OCI-LY3 (cell line): ENCODE results near the gene TMED1.

Experiments used
- H2AFZ ChIP-seq: fragments of 200-600, 300-600 bp; shearing (Covaris generic); 2 replicates; pipeline ENCODE4 v1.6.0; 2014; ENCODE audit warnings: antibody characterized with exemption, low read depth, low read length
- H3K27ac ChIP-seq: fragments of 200-600, 300-600 bp; sonication (generic); 2 replicates; pipeline ENCODE4 v1.5.1; 2014; ENCODE audit warnings: mild to moderate bottlenecking, low read length, moderate library complexity, mixed read lengths
- H3K27me3 ChIP-seq: fragments of 200-600, 300-600 bp; sonication (generic); 2 replicates; pipeline ENCODE4 v1.6.1; 2014; ENCODE audit warnings: low read depth, low read length, mixed read lengths
- H3K36me3 ChIP-seq: fragments of 200-600, 300-600 bp; sonication (generic); replicated peaks from 2 replicates; pipeline ENCODE3; 2014; ENCODE audit warnings: low read depth, low read length, mixed read lengths
- H3K4me1 ChIP-seq: fragments of 300-600, 200-600 bp; sonication (generic); 2 replicates; pipeline ENCODE4 v1.6.1; 2014; ENCODE audit warnings: low read length, mixed read lengths
- H3K4me2 ChIP-seq: fragments of 200-600, 300-600 bp; sonication (generic); 2 replicates; pipeline ENCODE4 v1.6.1; 2014; ENCODE audit warnings: low read length, mixed read lengths
- H3K4me3 ChIP-seq: fragments of 300-600, 200-600 bp; sonication (generic); 2 replicates; pipeline ENCODE4 v1.5.1; 2014; ENCODE audit warnings: antibody characterized with exemption, mild to moderate bottlenecking, low read length, moderate library complexity
- H3K79me2 ChIP-seq: fragments of 300-600, 200-600 bp; shearing (Covaris generic); 2 replicates; pipeline ENCODE4 v1.6.1; 2014; ENCODE audit warnings: mild to moderate bottlenecking, low read length, mixed read lengths
- H3K9ac ChIP-seq: fragments of 300-600, 200-600 bp; shearing (Covaris generic); 2 replicates; pipeline ENCODE4 v1.6.0; 2014; ENCODE audit warnings: mild to moderate bottlenecking, low read length, moderate library complexity
- H3K9me3 ChIP-seq: fragments of 200-600, 300-600 bp; shearing (Covaris generic); 2 replicates; pipeline ENCODE4 v1.6.1; 2014; ENCODE audit warnings: low read length, mixed read lengths; ENCODE audit not compliant: insufficient read depth
- H4K20me1 ChIP-seq: fragments of 200-600, 300-600 bp; sonication (generic); 2 replicates; pipeline ENCODE4 v1.6.1; 2016; ENCODE audit warnings: low read length, mixed read lengths; ENCODE audit not compliant: insufficient read depth
- EZH2phosphoT487 ChIP-seq: fragments of 200-600 bp; shearing (Covaris generic); IDR thresholded peaks from 2 replicates; pipeline ENCODE4 v1.6.1; 2018; ENCODE audit warnings: antibody characterized with exemption, mixed run types, low read depth
- TF ChIP-seq, protein P1 (sequence below): fragments of 200-600, 300-600 bp; sonication (generic); IDR thresholded peaks from 2 replicates; pipeline ENCODE4 v1.5.1; 2014; ENCODE audit warnings: antibody characterized with exemption, low read length, low read depth

TMED1 gene

DNA sequence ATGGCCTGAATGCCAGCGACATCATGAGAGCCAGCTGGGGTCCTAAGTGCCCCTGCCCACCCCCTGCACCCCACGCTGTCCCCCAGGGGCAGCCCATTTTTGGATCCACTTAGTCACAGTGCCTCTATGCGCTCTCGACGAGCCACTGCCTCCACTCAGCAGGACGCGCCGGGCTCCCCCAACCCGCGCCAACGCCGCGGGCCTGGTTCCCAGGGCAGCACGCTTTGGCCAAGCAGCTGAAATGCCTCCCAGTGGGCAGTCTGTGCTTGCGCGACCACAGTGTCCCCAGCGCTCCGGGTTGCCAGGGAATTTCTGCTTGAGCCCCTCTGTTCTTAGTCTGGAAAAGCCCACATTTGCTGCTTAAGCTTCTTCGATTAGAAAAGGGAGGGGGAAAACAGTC, 39.4 kb downstream of the TMED1 start:
- Histone ChIP-seq H3K4me3 (no peak overlapping the region), H3K9ac (no peak overlapping the region), H3K27ac (no peak overlapping the region), H3K27me3 (no peaks in the 10 kb centered on the region), H3K4me1 (no peaks in the 10 kb centered on the region), H3K4me2 (no peak overlapping the region), H3K79me2 (no peaks in the 10 kb centered on the region), H3K36me3 (peaks cover 27% of the 10 kb centered on the region), H2AFZ (no peak overlapping the region), H3K9me3 (no peaks in the 10 kb centered on the region), H4K20me1 (no peaks in the 10 kb centered on the region)
- TF ChIP-seq, protein P1, sequence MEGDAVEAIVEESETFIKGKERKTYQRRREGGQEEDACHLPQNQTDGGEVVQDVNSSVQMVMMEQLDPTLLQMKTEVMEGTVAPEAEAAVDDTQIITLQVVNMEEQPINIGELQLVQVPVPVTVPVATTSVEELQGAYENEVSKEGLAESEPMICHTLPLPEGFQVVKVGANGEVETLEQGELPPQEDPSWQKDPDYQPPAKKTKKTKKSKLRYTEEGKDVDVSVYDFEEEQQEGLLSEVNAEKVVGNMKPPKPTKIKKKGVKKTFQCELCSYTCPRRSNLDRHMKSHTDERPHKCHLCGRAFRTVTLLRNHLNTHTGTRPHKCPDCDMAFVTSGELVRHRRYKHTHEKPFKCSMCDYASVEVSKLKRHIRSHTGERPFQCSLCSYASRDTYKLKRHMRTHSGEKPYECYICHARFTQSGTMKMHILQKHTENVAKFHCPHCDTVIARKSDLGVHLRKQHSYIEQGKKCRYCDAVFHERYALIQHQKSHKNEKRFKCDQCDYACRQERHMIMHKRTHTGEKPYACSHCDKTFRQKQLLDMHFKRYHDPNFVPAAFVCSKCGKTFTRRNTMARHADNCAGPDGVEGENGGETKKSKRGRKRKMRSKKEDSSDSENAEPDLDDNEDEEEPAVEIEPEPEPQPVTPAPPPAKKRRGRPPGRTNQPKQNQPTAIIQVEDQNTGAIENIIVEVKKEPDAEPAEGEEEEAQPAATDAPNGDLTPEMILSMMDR: no peak

GRCh38 chr19:10789866-10790265, 46.1 kb downstream of the TMED1 start:
- Histone ChIP-seq H2AFZ (no peak overlapping the region), H3K4me1 (no peaks in the 10 kb centered on the region), H3K9ac (no peak overlapping the region), H3K79me2 (no peaks in the 10 kb centered on the region), H3K9me3 (no peaks in the 10 kb centered on the region), H3K4me2 (no peak overlapping the region), H3K4me3 (no peak overlapping the region), H3K36me3 (peaks cover 28% of the 10 kb centered on the region), H3K27ac (no peak overlapping the region), H3K27me3 (no peaks in the 10 kb centered on the region), H4K20me1 (no peaks in the 10 kb centered on the region)
- TF ChIP-seq, protein P1: no peak
- TF ChIP-seq EZH2phosphoT487: no peak

- no peak for TF ChIP-seq EZH2phosphoT487
- H3K4me2 ChIP-seq: no peak overlapping the region
- H3K27ac ChIP-seq: no peak overlapping the region
- H3K27me3 ChIP-seq: no peaks in the 10 kb centered on the region
- H3K36me3 ChIP-seq: peaks cover 33% of the 10 kb centered on the region
- no peak overlapping the region for H2AFZ ChIP-seq
- H3K4me3 ChIP-seq: no peak overlapping the region
- H3K4me1 ChIP-seq: peaks cover 8% of the 10 kb centered on the region
- H4K20me1 ChIP-seq: no peaks in the 10 kb centered on the region
- no peaks in the 10 kb centered on the region for H3K9me3 ChIP-seq
- H3K9ac ChIP-seq: no peak overlapping the region
- H3K79me2 ChIP-seq: no peaks in the 10 kb centered on the region
Measured at GRCh38 chr19:10788146-10788545, 47.9 kb downstream of the TMED1 start.

DNA sequence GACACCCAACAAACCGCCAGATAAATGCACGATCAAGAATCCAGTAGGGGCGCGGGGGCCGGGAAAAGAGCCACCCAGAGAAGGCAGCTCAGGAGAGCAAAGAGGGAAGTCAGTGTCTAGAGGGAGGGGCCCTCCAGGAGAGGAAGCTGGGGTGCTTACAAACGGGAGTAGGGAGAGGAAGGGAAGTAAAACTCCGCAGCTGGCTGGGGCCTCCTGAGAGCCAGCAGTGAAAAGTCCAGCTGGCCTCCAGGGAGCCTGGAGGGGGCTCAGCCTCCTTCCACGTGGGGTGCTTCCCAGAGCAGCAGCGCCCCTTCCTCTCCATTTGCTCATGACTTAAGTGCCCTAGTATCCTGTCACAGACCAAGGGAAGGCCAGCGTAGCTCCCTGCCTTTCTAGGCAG, 51.8 kb downstream of the TMED1 start:
- H2AFZ ChIP-seq: no peak overlapping the region
- no peaks in the 10 kb centered on the region for H3K79me2 ChIP-seq
- peak overlapping the region; percentile 44 for H3K4me2 ChIP-seq
- peaks cover 53% of the 10 kb centered on the region for H3K36me3 ChIP-seq
- H3K4me3 ChIP-seq: no peak overlapping the region
- H3K4me1 ChIP-seq: peaks cover 22% of the 10 kb centered on the region
- no peaks in the 10 kb centered on the region for H3K9me3 ChIP-seq
- no peaks in the 10 kb centered on the region for H3K27me3 ChIP-seq
- TF ChIP-seq EZH2phosphoT487: no peak
- TF ChIP-seq, protein P1: no peak
- peak overlapping the region; percentile 43 for H3K27ac ChIP-seq
- no peak overlapping the region for H3K9ac ChIP-seq
- no peaks in the 10 kb centered on the region for H4K20me1 ChIP-seq

DNA sequence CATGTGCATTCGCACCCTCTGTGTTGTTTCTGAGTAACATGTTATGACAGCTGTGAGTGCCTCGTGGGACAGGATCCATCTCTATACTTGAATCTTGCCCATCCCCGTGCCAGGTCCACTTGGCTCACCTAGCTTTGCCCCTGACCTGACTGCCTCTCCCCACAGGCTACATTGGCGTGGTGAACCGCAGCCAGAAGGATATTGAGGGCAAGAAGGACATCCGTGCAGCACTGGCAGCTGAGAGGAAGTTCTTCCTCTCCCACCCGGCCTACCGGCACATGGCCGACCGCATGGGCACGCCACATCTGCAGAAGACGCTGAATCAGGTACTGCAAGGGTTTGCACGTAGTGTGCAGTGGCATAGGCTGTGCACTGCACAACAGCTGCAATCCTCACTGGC, 53.2 kb downstream of the TMED1 start:
- Histone ChIP-seq H3K27me3 (no peaks in the 10 kb centered on the region), H3K4me3 (no peak overlapping the region), H3K4me2 (no peak overlapping the region), H3K79me2 (no peaks in the 10 kb centered on the region), H2AFZ (no peak overlapping the region), H3K27ac (no peak overlapping the region), H3K9ac (no peak overlapping the region), H3K36me3 (peaks cover 54% of the 10 kb centered on the region), H4K20me1 (no peaks in the 10 kb centered on the region), H3K4me1 (peaks cover 22% of the 10 kb centered on the region), H3K9me3 (no peaks in the 10 kb centered on the region)
- TF ChIP-seq, protein P1: no peak
- no peak for TF ChIP-seq EZH2phosphoT487
